AG04449 (cell line): Measurements from ENCODE around the gene RHOF.
A peak's percentile ranks its signal among the peaks of the same experiment; 100 is the strongest.
"Not testable (repeated sequence)": the region's sequence is repeated elsewhere in the genome, so short reads cannot be mapped to it uniquely, and the experiment has no call there.

Experiments used
- CTCF ChIA-PET: fragments of 350-600 bp; formaldehyde crosslinking; extraction: SDS; loops from one replicate; lab custom pipeline; 2021; ENCODE audit warnings: antibody characterized with exemption; lab: Yijun Ruan, JAX
- POLR2A ChIA-PET: fragments of 400-600, 350-600 bp; formaldehyde crosslinking; extraction: SDS; loops from one replicate; lab custom pipeline; 2020; ENCODE audit warnings: antibody characterized with exemption, inconsistent platforms; lab: Yijun Ruan, JAX
- DNase-seq: peaks from one replicate; pipeline ENCODE4 v3.0.0-alpha.2; 2010; ENCODE audit warnings: low read depth, low spot score
- H3K4me3 ChIP-seq: 2 replicates; pipeline ENCODE4 v1.5.1; 2011; ENCODE audit warnings: low read depth, mild to moderate bottlenecking, control low read depth, low read length
- TF ChIP-seq, protein P1 (sequence below): IDR thresholded peaks from one replicate; pipeline ENCODE4 v1.5.1; 2011; ENCODE audit warnings: mild to moderate bottlenecking, moderate library complexity, low read length, control low read depth, inconsistent platforms; ENCODE audit not compliant: insufficient read depth; ENCODE audit errors: missing control alignments

The RHOF gene

DNA sequence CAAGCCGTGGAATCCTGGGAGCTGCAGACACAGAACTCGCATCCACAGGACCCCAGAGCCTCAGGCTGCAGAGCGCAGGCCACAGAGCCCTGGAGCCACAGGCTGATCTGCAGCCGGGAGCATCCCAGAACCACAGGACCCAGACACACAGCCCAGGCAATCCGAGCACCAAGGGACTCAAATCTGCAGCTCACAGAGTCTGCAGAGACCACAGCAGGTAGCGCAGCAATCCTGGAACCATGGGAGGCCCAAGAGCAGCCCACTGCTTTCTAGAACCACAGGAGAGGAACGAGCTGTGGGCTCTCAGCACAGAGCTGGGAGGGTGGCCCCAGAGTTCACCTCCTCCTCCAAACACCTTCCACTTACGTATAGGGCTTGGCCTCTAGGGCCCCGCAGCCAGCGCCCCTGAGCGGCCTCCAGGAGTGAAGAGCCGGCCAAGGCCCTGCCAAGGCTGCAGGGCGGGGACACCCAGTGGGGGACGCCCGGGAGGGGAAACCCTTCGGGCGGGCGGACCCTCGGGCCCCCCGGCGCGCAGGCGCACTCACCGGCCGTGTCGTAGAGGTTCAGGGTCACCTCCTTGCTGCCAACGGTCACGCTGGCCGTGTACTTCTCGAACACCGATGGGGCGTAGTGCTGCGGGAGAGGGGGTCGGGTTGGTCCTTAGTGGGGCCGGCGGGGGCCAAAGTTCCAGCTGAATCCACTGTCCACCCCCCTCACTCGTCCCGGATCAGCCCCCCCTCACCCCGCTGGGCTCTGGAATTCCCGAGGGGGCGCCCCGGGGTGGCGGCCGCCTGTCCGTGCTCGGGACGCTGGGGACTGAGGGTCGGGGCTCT, 665 bp downstream of the RHOF start:
- DNase-seq: no peak
- CTCF ChIA-PET: interaction anchor here (0.8 to 32.5 kb wide), 24 partner anchors 6 to 287 kb away, joined by 3 to 1100 read pairs (median 28); partner anchors contain the start of genes PSMD9, RHOF, SETD1B and TMEM120B
- TF ChIP-seq, protein P1, sequence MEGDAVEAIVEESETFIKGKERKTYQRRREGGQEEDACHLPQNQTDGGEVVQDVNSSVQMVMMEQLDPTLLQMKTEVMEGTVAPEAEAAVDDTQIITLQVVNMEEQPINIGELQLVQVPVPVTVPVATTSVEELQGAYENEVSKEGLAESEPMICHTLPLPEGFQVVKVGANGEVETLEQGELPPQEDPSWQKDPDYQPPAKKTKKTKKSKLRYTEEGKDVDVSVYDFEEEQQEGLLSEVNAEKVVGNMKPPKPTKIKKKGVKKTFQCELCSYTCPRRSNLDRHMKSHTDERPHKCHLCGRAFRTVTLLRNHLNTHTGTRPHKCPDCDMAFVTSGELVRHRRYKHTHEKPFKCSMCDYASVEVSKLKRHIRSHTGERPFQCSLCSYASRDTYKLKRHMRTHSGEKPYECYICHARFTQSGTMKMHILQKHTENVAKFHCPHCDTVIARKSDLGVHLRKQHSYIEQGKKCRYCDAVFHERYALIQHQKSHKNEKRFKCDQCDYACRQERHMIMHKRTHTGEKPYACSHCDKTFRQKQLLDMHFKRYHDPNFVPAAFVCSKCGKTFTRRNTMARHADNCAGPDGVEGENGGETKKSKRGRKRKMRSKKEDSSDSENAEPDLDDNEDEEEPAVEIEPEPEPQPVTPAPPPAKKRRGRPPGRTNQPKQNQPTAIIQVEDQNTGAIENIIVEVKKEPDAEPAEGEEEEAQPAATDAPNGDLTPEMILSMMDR: no peak
- POLR2A ChIA-PET: interaction anchor here (0.5 to 3.9 kb wide), 5 partner anchors 9 to 188 kb away, joined by 3 to 39 read pairs (median 4); no protein-coding TSS in a partner anchor
- H3K4me3 ChIP-seq: peak overlapping the region; percentile 59

DNA sequence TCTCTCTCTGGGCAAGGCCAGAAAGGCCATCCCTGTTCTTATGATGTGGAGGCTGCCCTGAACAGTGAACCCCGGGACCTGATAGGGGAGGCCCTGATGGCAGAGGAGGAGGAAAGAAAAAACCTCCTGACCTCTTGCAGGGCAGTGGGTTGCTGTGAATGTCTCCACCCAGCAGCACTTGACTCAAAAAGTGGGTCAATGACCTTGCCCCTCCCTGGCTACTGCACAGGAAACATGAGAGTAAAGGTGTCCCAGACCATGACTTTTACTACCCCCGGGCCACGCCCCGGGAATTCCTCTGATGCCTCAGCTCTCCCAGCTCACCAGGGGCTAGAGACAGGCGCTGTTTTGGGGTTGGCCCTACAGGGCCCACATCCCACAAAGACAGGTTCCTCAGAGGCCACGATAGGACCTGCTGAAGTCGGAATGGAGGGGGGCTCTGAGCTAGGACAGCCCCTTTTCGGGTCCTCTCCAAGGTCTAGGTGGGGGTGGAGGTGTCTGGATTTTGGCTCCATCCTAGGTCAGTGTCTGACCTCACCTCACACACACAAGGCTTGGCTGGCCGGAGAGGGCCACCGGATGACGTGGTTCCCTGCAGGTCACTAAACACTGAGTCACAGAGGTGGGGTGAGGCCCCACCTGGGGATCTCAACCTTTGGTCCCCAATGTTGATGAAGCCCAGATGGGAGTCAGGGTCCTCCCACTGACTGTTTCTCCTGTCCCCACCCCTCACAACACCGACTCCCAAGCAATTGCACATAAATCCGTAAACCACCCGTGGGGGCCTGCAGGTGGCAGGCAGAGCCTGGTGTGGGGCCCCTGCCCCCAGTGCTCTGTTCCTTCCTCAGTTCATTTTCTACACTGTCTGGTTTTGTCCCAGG, 1.6 kb downstream of the RHOF start:
- TF ChIP-seq, protein P1: no peak
- CTCF ChIA-PET: interaction anchor here (1.0 to 32.5 kb wide), 7 partner anchors 5 to 101 kb away, joined by 3 to 1100 read pairs (median 191); partner anchors contain the start of genes PSMD9, RHOF and SETD1B
- DNase-seq: no peak
- POLR2A ChIA-PET: interaction anchor here (1.4 kb wide), 1 partner anchor 20 kb away, joined by 3 read pairs; no protein-coding TSS in a partner anchor
- H3K4me3 ChIP-seq: no peak overlapping the region

DNA sequence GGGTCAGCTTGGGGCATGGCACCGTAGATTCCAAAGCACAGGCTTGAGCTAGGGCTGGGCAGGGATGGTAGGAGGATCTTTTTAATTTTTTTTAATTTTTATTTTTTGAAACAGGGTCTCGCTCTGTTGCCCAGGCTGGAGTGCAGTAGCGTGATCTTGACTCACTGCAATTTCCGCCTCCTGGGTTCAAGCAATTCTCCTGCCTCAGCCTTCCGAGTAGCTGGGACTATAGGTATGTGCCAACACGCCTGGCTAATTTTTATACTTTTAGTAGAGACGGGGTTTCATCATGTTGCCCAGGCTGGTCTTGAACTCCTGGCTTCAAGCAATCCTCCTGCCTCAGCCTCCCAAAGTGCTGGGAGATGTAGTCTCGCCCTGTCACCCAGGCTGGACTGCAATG, 2.7 kb downstream of the RHOF start:
- POLR2A ChIA-PET, DNase-seq, H3K4me3 ChIP-seq: not testable (repeated sequence)
- CTCF ChIA-PET: interaction anchor here (1.0 to 32.5 kb wide), 5 partner anchors 4 to 102 kb away, joined by 3 to 1100 read pairs (median 230); partner anchors contain the start of genes PSMD9, RHOF and SETD1B

DNA sequence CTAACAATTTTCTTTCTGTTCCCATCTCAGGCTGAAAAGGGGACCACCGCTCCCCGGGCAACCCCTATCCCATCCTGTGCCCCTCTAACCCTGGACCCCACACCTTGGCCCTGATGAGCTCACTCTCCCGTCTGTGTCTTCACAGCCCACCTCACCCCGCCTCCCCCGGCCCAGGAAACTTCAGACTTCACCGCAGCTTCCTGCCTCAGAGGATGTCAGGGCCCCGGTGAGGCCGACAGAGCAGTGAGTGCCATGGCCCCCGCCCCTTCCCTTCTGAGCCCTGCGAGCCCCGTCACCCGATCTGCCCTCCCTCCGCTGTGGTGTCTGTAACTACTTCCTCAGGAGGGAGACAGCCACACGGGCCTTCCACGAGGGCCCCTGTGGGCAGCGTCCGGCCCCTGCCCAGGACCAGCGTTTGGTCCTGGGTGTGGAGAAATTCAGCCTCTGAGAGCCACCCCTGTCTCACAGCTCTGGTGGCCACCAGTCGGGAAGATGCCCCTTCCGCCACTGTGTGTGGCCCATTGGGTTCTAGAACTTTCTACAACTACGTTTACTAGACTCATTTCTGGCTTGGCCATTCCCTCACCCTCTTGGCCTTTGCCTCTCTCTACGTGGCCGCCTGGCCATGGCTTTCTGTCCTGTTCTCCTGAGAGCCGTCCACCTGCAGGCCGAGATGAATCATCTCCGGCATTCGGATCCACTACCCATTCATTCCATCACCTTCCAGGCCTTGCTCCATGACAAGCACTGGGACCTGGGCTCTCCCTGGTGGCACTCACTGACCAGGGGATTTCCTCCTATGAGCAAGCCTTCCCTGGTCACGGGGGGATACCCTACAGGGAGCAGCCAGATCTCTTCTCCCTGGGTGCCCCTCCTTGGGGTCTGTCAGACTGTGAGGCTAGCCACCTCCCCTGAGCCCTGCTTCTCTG, 3.4 kb downstream of the RHOF start:
- POLR2A ChIA-PET: no interaction called here
- no peak overlapping the region for H3K4me3 ChIP-seq
- no peak for DNase-seq
- TF ChIP-seq, protein P1: no peak
- CTCF ChIA-PET: interaction anchor here (0.9 to 32.5 kb wide), 6 partner anchors 9 to 103 kb away, joined by 3 to 1100 read pairs (median 106); partner anchors contain the start of genes PSMD9, RHOF and SETD1B

DNA sequence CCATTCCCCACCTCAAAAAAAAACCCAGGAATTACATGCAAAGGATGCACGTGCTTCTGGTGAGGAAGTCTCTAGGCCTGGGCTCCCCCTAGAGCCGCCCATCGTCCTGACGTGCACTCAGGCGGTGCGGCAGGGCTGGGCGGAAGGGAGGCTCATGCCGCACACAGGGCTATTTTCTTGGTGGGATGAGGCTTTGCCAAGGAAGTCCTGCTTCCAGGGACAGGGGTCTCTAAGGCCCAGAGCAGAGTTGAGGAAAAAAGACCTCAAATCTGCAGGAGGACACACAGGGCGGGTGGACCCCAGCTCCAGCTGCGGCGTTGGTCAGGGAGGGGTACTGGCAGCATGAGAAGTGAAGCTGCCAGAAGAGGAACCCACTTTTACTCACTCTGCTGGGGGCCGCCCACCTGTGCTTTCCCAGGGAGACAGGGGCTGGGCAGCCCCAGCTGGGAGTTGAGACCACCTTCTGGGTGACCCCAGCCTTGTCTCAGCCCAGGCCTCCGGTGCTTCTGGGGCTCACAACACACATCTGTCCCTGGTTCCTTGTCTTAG, 4.2 kb downstream of the RHOF start:
- DNase-seq: no peak
- H3K4me3 ChIP-seq: no peak overlapping the region
- TF ChIP-seq, protein P1: no peak
- POLR2A ChIA-PET: no interaction called here
- CTCF ChIA-PET: interaction anchor here (0.9 to 32.5 kb wide), 6 partner anchors 8 to 95 kb away, joined by 3 to 1100 read pairs (median 13); partner anchors contain the start of genes RHOF and SETD1B
